ENCODE results near the gene KRTAP10-6. TPM values are rescaled to one million over a fixed set of nuclear protein-coding genes. Genes with fewer than 3 reads are reported as not detected.

KRTAP10-6 gene
- total and polyA plus RNA-seq, 2 donors (not counting 1 experiment from before 2014, with no cell fraction given), result not detected

DNA sequence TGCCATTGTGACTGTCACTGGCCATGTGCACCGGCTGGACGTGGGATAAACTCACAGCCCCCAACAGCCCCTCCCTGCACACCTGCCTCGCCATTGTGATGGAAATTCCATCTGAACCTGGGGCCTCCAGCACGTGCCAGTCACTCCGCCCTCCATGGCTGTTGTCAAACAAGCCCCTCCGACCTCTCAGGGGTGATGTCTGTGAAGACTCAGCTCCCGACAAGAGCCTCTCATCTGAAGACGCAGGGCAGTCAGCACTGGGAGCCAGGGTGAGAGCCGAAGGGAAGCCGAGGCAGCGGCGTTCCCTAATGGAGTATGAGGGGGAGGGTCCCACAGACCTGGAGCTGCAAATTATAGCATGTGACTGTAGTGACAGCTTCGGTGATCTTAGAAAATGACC is 39.6 kb downstream of the KRTAP10-6 start:
- no peaks in the 10 kb centered on the region for H3K4me1 ChIP-seq (ENCODE audit: control insufficient read depth, extremely low read depth, insufficient read depth, low read length)
- H3K9me3 ChIP-seq (ENCODE audit: control insufficient read depth, insufficient read depth, low read depth, low read length), result no peaks in the 10 kb centered on the region
- H3K9ac ChIP-seq (ENCODE audit: insufficient read depth, low read length), result no peak overlapping the region
- TF ChIP-seq EZH2 (IDR thresholded peaks at IDR 0.05; ENCODE audit: low read length, missing control alignments), result no peak
- TF ChIP-seq, protein P1, sequence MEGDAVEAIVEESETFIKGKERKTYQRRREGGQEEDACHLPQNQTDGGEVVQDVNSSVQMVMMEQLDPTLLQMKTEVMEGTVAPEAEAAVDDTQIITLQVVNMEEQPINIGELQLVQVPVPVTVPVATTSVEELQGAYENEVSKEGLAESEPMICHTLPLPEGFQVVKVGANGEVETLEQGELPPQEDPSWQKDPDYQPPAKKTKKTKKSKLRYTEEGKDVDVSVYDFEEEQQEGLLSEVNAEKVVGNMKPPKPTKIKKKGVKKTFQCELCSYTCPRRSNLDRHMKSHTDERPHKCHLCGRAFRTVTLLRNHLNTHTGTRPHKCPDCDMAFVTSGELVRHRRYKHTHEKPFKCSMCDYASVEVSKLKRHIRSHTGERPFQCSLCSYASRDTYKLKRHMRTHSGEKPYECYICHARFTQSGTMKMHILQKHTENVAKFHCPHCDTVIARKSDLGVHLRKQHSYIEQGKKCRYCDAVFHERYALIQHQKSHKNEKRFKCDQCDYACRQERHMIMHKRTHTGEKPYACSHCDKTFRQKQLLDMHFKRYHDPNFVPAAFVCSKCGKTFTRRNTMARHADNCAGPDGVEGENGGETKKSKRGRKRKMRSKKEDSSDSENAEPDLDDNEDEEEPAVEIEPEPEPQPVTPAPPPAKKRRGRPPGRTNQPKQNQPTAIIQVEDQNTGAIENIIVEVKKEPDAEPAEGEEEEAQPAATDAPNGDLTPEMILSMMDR (conservative IDR thresholded peaks at IDR 0.05 in 1 of 2, IDR thresholded peaks at IDR 0.05 in 1 of 2; ENCODE audit: low read depth in 1 of 2, low read length in 2 of 2), result no peak
- no peak overlapping the region for H3K4me3 ChIP-seq (replicated peaks in 1 of 4; ENCODE audit: control extremely low read depth in 1 of 4, insufficient read depth in 1 of 4, low read depth in 3 of 4, low read length in 4 of 4)
- H4K20me1 ChIP-seq (ENCODE audit: control insufficient read depth, extremely low read depth, insufficient read depth, low read length), result no peaks in the 10 kb centered on the region
- H2AFZ ChIP-seq (ENCODE audit: low read length), result no peak overlapping the region
- no peaks in the 10 kb centered on the region for H3K36me3 ChIP-seq (ENCODE audit: control insufficient read depth, insufficient read depth, low read length)
- no peak for DNase-seq (ENCODE audit: low read depth in 2 of 2)
- no peaks in the 10 kb centered on the region for H3K79me2 ChIP-seq (ENCODE audit: control insufficient read depth, insufficient read depth, low read length)
- no peaks in the 10 kb centered on the region for H3K27me3 ChIP-seq (ENCODE audit: control insufficient read depth, insufficient read depth, low read length)
- no peak overlapping the region for H3K27ac ChIP-seq (ENCODE audit: insufficient read depth, low read length)
- no peak overlapping the region for H3K4me2 ChIP-seq (ENCODE audit: extremely low read depth, insufficient read depth, low read length)

- no peak overlapping the region for H3K4me2 ChIP-seq (ENCODE audit: extremely low read depth, insufficient read depth, low read length)
- H4K20me1 ChIP-seq (ENCODE audit: control insufficient read depth, extremely low read depth, insufficient read depth, low read length), result no peaks in the 10 kb centered on the region
- H3K9ac ChIP-seq (ENCODE audit: insufficient read depth, low read length), result no peak overlapping the region
- H3K27me3 ChIP-seq (ENCODE audit: control insufficient read depth, insufficient read depth, low read length), result no peaks in the 10 kb centered on the region
- no peaks in the 10 kb centered on the region for H3K4me1 ChIP-seq (ENCODE audit: control insufficient read depth, extremely low read depth, insufficient read depth, low read length)
- H3K9me3 ChIP-seq (ENCODE audit: control insufficient read depth, insufficient read depth, low read depth, low read length), result no peaks in the 10 kb centered on the region
- no peak overlapping the region for H3K27ac ChIP-seq (ENCODE audit: insufficient read depth, low read length)
- H3K36me3 ChIP-seq (ENCODE audit: control insufficient read depth, insufficient read depth, low read length), result no peaks in the 10 kb centered on the region
- DNase-seq (ENCODE audit: low read depth in 2 of 2), result no peak
- no peaks in the 10 kb centered on the region for H3K79me2 ChIP-seq (ENCODE audit: control insufficient read depth, insufficient read depth, low read length)
- no peak for TF ChIP-seq EZH2 (IDR thresholded peaks at IDR 0.05; ENCODE audit: low read length, missing control alignments)
- TF ChIP-seq, protein P1 (conservative IDR thresholded peaks at IDR 0.05 in 1 of 2, IDR thresholded peaks at IDR 0.05 in 1 of 2; ENCODE audit: low read depth in 1 of 2, low read length in 2 of 2), result no peak
- H2AFZ ChIP-seq (ENCODE audit: low read length), result no peak overlapping the region
- no peak overlapping the region for H3K4me3 ChIP-seq (replicated peaks in 1 of 4; ENCODE audit: control extremely low read depth in 1 of 4, insufficient read depth in 1 of 4, low read depth in 3 of 4, low read length in 4 of 4)
Observed at GRCh38 chr21:44552136-44552535, 40.2 kb downstream of the KRTAP10-6 start.

DNA sequence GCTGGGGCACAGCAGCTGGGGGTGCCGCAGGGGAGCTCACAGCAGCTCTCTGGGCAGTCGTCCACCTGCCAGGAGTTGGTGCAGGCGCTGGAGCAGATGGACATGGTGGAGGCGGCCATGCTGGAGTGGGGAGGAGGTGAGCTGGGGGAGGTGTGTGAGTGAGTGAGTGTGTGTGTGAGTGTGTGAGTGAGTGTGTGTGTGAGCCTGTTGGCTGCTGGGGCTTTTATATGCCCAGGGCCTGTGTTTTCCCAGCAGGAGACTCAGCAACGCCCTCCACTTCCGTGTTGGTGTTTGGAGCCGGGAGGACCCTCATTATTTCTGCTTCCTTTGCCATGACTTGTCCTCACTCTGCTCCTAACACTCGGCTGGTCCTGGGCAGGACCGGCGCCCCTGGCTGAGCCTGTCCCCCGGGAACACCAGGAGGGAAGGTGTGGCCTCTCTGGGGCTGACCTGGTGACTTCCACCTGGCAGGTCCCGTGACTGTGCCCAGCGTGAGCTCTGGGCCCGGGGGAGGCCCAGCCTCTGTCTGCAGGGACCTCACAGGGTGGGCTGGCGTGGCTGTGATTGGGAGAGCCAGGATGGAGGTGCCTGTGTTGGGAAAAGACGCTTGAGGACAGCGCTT is 40.9 kb downstream of the KRTAP10-6 start, which contains the start of gene KRTAP10-2:
Gene KRTAP10-2, minus strand, starts transcription at position 166 of the 622 bp plus-strand sequence. Its CDS starts 47 bp downstream, at position 119.
- DNase-seq (ENCODE audit: low read depth in 2 of 2), result peak in 1 of 2 donors; percentile 1
- no peak within 1 kb of the TSS for H3K9ac ChIP-seq (ENCODE audit: insufficient read depth, low read length)
- TF ChIP-seq, protein P1 (conservative IDR thresholded peaks at IDR 0.05 in 1 of 2, IDR thresholded peaks at IDR 0.05 in 1 of 2; ENCODE audit: low read depth in 1 of 2, low read length in 2 of 2), result no peak
- no peak for TF ChIP-seq EZH2 (IDR thresholded peaks at IDR 0.05; ENCODE audit: low read length, missing control alignments)
- H3K4me1 ChIP-seq (ENCODE audit: control insufficient read depth, extremely low read depth, insufficient read depth, low read length), result no peaks in the 10 kb centered on the region
- H3K4me3 ChIP-seq (replicated peaks in 1 of 4; ENCODE audit: control extremely low read depth in 1 of 4, insufficient read depth in 1 of 4, low read depth in 3 of 4, low read length in 4 of 4), result no peak within 1 kb of the TSS
- no peaks in the 10 kb centered on the region for H3K36me3 ChIP-seq (ENCODE audit: control insufficient read depth, insufficient read depth, low read length)
- H3K79me2 ChIP-seq (ENCODE audit: control insufficient read depth, insufficient read depth, low read length), result no peaks in the 10 kb centered on the region
- H4K20me1 ChIP-seq (ENCODE audit: control insufficient read depth, extremely low read depth, insufficient read depth, low read length), result no peaks in the 10 kb centered on the region
- no peaks in the 10 kb centered on the region for H3K27me3 ChIP-seq (ENCODE audit: control insufficient read depth, insufficient read depth, low read length)
- H2AFZ ChIP-seq (ENCODE audit: low read length), result no peak within 1 kb of the TSS
- no peak within 1 kb of the TSS for H3K4me2 ChIP-seq (ENCODE audit: extremely low read depth, insufficient read depth, low read length)
- no peak within 1 kb of the TSS for H3K27ac ChIP-seq (ENCODE audit: insufficient read depth, low read length)
- no peaks in the 10 kb centered on the region for H3K9me3 ChIP-seq (ENCODE audit: control insufficient read depth, insufficient read depth, low read depth, low read length)
